RKO (cell line): ENCODE results near the gene ATP5MK.
A peak's percentile ranks its signal among the peaks of the same experiment; 100 is the strongest.
"Not testable (repeated sequence)": the region's sequence is repeated elsewhere in the genome, so short reads cannot be mapped to it uniquely, and the experiment has no call there.

ENCODE experiments used
- DNase-seq: peaks from one replicate; pipeline ENCODE4 v3.0.0-alpha.2; 2016; ENCODE audit warnings: low spot score

Gene ATP5MK

GRCh38 chr10:103396067-103396788, at the start of gene ATP5MK, which contains the start of gene PDCD11:
Gene ATP5MK, minus strand, starts transcription at chr10:103396475. Its CDS starts 4,018 bp downstream, at chr10:103392457.
Gene PDCD11, plus strand, starts transcription at chr10:103396626. Its CDS starts 1,801 bp downstream, at chr10:103398427.
- DNase-seq = peak; percentile 99

GRCh38 chr10:103445366-103445765, 49.1 kb upstream of the ATP5MK start:
- no peak for DNase-seq

GRCh38 chr10:103444478-103444877, 48.2 kb upstream of the ATP5MK start:
- DNase-seq = no peak

GRCh38 chr10:103443475-103444185, 47.4 kb upstream of the ATP5MK start:
- no peak for DNase-seq

- no peak for DNase-seq
Observed at GRCh38 chr10:103442031-103442461, 45.8 kb upstream of the ATP5MK start.

- no peak for DNase-seq
Observed at GRCh38 chr10:103441611-103442010, 45.3 kb upstream of the ATP5MK start.

- DNase-seq = no peak
Observed at GRCh38 chr10:103441206-103441605, 44.9 kb upstream of the ATP5MK start.

GRCh38 chr10:103440416-103440815, 44.1 kb upstream of the ATP5MK start:
- DNase-seq = no peak

GRCh38 chr10:103439776-103440175, 43.5 kb upstream of the ATP5MK start:
- no peak for DNase-seq

- no peak for DNase-seq
Observed at GRCh38 chr10:103433858-103434257, 37.6 kb upstream of the ATP5MK start.

- no peak for DNase-seq
Observed at GRCh38 chr10:103431902-103432301, 35.6 kb upstream of the ATP5MK start.

GRCh38 chr10:103429647-103430046, 33.4 kb upstream of the ATP5MK start:
- DNase-seq = no peak

GRCh38 chr10:103428989-103429643, 32.8 kb upstream of the ATP5MK start:
- DNase-seq = no peak

- DNase-seq = no peak
Observed at GRCh38 chr10:103427866-103428265, 31.6 kb upstream of the ATP5MK start.

GRCh38 chr10:103423748-103424147, 27.5 kb upstream of the ATP5MK start:
- DNase-seq = no peak

- no peak for DNase-seq
Observed at GRCh38 chr10:103419101-103419500, 22.8 kb upstream of the ATP5MK start.

- DNase-seq = no peak
Observed at GRCh38 chr10:103417601-103418000, 21.3 kb upstream of the ATP5MK start.

- DNase-seq = not testable (repeated sequence)
Observed at GRCh38 chr10:103417148-103417469, 20.8 kb upstream of the ATP5MK start.

- DNase-seq = peak; percentile 54
Observed at GRCh38 chr10:103416436-103417147, 20.3 kb upstream of the ATP5MK start.

- no peak for DNase-seq
Observed at GRCh38 chr10:103415581-103415980, 19.3 kb upstream of the ATP5MK start.

GRCh38 chr10:103413564-103413963, 17.3 kb upstream of the ATP5MK start:
- DNase-seq = no peak

GRCh38 chr10:103397191-103397825, 1.0 kb upstream of the ATP5MK start:
- peak; percentile 28 for DNase-seq
